DMS79 (cell line): ENCODE measurements around the gene RPSA.
A peak's percentile ranks its signal among the peaks of the same experiment; 100 is the strongest.
"Not testable (repeated sequence)": the region's sequence is repeated elsewhere in the genome, so short reads cannot be mapped to it uniquely, and the experiment has no call there.

Experiments used
- DNase-seq: peaks from one replicate; lab custom pipeline; 2025; lab: John Stamatoyannopoulos, UW

The RPSA gene

DNA sequence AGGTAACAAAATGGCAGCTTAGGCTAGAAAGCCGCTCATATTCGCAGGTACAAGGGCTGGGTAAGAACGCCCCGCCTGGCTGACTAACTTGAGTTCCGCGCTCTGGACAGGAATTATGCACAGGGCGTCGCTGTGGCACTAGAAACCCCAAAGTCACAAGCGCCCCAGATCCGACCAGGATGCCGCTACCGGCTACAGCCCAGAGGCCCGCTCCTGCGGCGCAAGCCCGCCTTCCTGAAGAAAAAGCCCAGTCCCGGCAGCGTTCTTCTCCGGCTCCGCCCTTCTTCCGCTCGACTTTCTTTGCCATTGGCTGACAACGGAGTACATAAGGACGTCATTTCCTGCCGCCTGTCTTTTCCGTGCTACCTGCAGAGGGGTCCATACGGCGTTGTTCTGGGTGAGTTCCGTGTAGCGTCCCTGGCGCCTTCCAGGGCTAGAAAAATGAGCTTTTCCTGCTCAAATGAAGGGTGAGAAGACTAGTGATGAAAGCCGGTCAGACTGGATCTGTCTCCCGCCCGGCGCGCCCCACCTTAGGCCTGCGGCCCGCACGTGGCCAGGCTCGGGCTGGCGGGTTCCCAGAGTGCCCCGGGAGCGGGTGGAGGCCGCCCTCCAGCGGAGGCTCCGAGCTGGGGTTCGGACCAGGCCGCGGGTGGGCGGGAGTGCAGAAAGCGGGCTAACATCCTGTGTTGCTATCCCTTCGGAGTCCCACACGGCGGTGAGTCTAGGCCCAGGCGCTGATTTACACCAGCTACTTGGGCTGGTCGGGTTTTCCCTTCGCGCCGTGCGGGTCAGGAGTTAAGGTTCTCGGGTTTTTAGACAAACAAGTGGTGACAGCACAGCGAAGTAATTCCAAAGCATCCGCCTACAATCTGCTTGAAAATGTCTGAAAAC lies at the start of gene RPSA:
RPSA (plus strand) TSS at position 353 of the 891 bp plus-strand sequence. CDS start 934 bp downstream, outside the sequence.
- peak; percentile 77 for DNase-seq

DNA sequence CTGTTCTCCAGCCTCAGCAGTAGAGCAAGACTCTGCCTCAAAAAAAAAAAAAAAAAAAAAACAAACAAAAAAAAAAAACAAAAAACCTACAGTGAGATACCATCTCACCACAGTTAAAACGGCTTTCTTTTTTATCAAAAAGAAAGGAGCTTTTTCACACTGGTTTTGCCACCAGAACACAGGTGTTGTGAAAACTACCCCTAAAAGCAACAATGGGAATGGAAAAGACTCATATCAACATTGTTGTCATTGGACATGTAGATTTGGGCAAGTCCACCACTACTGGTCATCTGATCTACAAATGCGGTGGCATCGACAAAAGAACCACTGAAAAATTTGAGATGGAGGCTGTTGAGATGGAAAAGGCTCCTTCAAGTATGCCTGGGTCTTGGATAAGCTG lies 48.2 kb upstream of the RPSA start:
- no peak for DNase-seq

DNA sequence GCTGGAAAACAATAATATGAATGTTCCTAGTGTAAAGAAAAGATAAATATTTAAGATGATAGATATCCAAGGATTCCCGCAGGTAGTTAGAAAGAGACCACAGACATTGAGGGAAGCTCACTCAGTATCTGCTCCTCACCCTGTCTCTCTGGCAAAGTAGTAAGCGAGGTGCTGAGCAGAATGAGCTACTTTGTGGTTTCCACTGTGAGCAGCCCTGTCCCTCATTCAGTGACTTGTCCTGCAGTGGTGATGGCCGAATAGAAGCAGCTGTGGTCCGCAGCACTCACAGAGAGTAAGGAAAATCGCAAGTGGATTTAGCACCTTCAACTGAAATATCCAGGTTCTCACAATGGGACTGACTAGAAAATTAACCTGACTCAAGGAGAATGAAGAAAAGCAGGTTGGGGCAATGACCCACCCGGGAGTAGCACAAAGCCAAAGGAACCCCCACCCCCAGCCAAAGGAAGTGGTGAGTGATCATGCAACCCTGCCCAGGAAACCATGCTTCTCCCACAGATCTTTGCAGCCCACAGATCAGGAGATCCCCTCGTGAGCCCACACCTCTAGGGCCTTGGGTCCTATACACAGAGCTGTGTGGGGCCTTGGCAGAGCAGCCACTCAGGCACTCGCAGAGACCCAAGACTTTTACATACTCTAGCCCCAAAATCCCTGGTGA lies 45.1 kb upstream of the RPSA start:
- DNase-seq, result no peak

DNA sequence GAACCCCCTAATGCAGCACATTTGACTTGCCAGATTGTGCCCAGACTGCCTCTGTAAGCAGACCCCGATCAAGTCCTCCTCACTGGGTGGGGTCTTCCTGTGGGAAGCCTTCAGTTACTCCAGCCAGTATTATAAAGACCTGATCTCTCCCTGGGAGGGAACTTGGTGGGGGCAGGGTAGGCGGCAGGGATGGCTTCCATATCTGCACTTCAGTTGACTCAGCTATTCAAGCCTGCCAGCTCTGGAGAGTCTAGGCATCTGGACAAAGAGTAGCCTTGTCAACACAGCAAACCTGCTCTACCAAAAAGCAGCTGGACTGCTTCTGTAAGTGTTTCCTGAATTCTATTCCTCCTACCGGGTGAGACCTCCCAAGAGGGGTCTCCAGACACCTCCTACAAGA lies 44.3 kb upstream of the RPSA start:
- peak; percentile 84 for DNase-seq

DNA sequence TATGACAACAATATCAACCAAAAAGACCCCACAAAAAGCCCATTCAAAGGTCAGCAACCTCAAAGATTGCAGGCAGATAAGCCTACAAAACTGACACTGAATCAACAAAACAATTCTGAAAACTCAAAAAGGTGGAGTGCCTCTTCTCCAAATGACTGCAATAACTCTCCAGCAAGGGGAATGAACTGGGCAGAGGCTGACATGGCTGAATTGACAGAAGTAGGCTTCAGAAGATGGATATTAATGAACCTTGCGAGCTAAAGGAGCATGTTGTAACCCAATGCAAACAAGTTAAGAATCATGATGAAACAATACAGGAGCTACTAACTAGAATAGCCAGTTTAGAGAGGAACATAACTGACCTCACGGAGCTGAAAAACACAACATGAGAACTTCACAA lies 43.7 kb upstream of the RPSA start:
- peak; percentile 86 for DNase-seq

DNA sequence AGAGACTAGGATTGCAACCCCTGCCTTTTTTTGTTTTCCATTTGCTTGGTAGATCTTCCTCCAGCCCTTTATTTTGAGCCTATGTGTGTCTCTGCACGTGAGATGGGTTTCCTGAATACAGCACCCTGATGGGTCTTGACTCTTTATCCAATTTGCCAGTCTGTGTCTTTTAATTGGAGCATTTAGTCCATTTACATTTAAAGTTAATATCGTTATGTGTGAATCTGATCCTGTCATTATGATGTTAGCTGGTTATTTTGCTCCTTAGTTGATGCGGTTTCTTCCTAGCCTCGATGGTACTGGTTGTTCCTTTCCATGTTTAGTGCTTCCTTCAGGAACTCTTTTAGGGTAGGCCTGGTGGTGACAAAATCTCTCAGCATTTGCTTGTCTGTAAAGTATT lies 36.1 kb upstream of the RPSA start:
- not testable (repeated sequence) for DNase-seq

DNA sequence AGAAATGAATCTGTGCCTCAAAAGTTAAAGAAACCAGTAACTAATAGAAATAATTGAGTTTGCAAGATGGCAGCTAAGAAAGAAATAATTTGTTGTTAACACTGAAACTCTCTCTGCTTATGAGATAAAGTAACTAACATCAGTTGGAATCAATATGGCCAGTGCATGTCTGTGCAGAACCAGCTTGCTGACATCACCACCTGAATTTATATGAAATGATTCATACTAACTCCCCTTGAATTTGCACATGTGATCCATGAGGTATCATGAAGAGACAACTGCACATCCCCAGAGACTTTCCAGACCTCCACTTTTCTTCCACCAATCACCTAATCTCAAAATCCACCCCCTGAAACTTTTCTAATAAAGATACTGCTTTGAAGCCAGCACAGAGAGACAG lies 33.7 kb upstream of the RPSA start:
- no peak for DNase-seq

DNA sequence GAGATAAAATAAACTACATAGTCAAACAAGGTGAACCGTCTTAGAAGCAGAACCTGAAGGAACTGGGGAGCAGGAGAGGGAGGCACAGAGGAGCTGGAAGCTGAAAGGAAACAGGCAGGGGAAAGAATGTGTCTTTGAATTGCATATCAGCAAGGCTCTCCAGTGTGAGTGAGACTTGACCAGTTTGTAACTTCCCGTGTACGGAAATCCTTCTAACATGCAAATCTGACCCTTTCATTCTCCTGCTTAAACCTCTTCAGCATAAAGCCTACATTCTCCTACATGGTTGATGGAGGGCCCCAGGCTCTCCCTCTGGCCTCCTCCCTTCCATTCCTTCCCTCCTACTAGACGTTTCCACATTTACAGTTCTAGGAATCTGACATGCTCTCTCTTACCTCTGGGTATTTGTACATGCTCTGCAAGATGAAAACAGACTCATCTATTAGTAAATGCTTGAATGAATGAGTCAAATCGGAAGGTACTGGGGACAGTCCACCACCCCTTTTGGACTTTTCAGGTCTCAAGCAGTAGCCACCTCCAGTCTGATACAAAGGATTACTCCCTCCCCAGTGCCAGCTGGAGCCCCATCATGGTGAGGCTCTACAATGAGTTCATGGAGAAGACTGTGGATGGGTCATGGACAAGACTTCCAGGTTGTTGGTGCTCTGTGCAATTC lies 29.4 kb upstream of the RPSA start:
- DNase-seq, result no peak

DNA sequence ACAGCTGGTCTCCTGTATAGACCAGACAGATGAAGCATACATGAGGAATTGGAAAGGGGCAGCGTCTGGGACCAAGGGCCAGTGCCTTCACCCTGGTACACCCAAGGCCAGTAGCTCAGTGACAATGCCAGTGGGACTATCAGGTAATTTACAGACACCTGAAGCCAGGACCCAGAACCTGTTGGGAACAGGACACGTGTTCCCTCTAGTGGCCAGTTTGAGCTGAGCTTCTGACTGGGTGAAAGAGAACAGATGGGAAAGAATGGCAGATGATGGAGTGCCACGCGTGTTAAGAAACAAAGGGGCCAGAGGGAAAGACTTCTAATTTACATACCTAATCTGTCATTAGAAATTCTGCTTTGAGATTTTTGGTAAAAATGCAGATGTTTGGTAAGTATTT lies 28.4 kb upstream of the RPSA start:
- no peak for DNase-seq

DNA sequence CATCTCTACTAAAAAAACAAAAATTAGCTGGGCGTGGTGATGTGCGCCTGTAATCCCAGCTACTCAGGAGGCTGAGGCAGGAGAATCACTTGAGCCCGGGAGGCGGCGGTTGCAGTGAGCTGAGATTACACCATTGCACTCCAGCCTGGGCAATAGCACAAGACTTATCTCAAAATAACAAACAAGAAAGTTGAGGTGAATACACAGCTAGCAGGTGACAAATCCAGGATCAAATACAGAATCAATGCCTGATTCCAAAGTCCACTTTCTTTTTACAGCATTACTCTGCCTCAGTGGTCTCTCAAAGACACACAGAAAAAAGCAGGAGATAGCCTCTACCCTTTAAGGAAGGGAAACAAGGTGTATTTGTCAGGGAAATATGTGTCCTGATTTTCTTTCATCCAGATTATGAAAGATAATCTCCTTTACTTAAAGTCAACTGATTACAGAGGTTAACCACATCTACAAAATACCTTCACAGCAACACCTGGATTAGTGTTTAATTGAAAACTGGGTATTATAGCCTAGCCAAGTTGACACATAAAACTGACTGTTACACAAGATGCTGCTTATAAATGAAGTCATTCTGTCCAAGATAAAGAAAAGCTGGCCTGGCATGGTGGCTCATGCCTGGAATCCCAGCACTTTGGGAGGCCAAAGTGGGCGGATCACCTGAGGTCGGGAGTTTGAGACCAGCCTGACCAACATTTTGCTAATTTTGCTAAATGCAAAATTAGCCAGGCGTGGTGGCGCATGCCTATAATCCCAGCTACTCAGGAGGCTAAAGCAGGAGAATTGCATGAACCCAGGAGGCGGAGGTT lies 27.4 kb upstream of the RPSA start:
- DNase-seq, result no peak

DNA sequence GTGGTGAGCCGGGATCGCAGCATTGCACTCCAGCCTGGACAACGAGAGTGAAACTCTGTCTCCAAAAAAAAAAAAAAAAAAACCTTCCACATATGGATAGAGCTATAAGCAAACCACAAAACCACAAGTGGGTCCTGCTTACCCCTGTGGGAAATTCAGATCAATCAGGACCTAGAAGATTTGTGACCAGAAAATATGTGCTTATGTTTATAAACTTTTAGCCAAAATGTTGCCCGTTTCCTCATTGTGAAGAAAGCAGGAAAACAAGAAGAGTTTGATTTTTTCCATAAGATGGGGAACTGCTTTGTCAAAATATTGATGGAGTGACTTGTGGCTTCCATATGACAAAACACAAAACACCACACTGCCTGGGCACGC lies 26.8 kb upstream of the RPSA start:
- DNase-seq, result no peak

DNA sequence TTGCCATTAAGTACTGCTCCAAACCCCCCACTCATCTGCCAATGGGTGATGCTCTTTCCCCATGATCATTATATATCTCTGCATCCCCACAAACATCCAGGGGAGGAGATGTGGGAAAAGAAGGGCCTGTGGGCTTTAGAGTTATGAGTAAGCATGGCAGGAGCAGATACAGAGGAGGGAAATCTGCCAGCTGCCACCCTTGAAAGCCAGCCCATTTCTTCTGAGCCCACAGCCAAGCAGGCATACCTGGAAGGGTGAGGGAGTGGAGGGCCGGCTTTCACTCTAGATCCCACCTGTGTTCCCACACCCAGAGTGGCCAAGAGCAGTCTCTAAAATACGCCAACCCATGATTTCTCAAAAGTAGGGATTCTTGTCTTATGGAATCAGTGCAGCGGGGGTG lies 25.1 kb upstream of the RPSA start:
- no peak for DNase-seq

DNA sequence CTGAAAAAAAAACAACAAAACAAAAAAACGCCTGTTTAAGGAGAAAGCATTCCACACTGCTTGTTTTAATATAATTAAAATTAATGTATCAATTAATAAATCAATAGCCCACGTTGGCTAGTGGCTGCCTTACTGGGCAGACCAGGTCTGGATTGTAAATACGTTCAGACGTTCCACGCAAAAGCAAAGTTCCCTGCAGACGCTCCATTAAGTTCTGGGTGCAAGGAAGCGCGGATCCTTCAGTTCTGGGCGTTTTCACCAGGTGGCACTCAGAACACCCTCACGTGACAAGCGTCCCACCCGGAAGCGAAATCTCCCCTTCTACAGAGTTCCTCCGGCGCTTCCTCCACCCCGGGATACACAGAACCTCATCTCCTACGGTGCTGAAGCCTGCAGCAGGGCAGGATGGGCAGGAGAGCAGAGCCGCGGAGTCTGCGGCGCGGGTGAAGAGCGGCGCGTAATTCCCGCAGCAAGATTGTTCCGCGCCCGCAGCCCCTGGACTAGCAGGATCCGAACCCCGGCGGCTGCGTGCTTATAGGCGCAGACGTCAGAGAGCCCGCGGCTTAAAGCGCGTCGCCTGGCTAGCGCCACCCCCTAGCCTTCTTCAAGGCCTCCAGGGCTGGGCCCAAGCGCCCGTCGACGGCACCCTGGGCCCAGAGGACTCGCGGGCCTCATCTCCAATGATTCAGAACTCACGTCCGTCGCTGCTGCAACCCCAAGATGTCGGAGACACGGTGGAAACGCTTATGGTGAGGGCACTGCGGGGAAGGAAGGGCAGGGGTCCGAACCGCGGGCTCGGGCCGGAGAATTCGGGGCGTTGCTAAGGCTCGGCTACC lies 23.3 kb upstream of the RPSA start, which contains the start of gene SLC25A38:
SLC25A38 (plus strand) TSS at position 326 of the 836 bp plus-strand sequence; CDS start at position 681, 355 bp downstream.
- no peak for DNase-seq

DNA sequence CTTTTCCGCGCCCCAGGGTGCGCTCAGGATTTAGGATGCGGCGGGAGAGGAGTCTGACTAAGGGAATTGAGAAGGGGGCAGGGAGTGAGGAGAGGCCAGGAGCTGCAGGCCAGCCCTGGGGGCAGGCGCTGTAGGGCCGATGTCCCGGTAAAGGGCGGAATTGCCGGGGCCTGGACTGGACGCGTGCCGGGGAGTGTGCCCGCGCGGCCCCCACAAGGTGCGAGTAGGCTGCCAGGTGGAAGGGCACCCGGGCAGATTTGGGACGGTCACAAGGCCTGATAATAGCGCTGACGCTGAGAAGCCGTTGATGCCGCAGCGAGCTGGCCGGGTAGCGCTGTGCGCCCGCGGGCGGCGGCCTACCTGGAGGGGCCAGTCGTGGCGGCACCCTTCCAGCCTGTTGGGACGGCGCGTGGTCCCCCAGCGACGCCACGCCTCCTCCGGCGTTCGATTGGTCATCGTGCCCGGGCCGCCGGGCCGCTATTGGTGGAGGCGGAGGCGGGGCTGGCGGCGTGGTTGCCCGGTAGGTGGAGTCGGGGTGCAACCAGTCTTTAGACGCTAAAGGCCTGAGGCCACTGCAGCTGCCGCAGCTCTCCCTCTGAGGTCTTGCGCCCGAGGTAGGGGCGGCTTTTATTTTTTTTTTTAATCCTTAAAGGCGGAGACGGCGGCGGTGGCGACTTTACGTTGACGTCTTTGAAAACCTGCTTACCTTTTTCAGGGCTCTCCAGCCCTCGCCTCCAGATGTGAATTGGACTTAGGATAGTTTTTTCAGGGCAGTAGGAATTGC lies 22.4 kb upstream of the RPSA start:
- no peak for DNase-seq

DNA sequence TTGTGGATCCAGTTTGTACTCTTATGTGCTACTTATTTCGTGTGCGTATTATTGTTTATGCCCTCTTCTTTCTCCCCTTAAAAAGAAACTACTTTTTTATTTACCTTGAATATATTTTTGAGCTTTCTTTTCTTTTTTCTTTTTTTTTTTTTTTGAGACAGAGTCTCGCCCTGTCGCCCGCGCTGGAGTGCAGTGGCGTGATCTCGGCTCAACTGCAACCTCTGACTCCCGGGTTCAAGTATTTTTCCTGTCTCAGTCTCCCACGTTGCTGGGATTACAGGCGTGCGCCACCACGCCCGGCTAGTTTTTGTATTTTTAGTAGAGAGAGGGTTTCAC lies 21.9 kb upstream of the RPSA start:
- DNase-seq, result no peak

DNA sequence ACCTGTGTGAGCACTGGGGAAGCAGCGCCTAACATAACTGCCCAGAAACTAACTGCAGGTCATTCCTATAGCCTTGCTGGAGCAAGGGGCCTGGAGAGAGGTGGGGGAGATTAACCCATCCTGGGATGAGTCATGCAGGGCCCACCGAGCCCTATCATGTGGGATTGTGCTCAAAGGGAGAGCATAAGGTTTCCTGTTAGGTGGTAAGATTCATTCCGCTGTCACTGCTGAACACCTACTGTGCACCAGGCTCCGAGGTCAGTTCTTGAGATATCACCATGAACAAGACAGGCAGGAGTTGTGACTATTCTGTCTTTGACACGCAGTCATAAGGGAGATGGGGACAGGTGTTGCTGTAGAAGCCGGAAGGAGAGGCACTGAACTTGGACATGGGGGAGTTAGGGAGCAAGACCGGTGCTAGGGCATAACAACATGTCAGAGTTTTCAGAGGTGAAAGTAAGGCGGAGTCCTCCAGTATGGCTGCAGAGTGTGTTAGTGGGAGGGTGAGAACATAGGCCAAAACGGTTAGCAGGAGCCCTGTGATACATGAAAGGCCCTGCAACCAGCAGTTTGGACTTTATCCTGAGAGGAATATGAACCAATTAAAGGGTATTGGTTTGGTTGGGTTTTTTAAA lies 20.9 kb upstream of the RPSA start:
- no peak for DNase-seq

DNA sequence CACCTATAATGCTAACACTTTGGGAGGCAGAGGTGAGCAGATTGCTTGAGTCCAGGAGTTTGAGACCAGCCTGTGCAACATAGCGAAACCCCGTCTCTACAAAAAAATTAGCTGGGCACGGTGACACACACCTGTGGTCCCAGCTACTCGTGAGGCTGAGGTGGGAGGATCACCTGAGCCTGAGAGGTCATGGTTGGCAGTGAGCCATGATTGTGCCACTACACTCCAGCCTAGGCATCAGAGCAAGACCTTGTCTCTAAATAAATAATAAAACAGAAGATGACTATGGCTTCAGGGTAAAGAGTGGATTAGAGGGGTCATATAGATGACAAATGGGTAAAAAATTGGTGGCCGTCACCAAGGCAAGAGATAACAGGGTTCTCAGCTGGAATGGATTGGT lies 20.2 kb upstream of the RPSA start:
- DNase-seq, result no peak

DNA sequence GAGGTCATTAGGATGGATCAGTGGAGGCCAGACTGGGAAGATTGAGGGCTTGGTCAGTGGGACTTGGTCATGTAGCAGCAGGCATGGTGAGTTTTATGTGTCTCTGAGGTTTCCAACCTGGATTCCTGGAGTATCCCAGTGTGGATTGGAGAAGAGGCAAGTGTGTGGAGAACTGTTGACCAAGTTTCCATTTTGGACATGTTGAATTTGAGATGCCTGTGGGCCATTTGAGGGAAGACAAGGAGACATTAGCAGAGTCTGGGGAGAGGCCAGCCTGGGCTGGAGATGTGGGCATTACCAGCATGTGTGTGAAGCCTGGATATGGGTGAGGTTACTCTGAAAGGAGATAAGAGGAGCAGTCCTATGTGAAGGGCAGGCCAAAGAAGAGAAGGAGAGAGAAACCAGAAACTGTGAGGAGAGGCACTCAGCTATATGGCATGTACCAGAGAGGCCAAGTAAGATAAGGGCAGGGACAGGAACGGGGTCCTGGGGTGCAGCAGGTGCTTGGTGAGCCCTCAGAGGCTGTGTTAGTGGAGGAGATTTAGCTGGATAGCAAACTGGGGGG lies 19.0 kb upstream of the RPSA start:
- no peak for DNase-seq

DNA sequence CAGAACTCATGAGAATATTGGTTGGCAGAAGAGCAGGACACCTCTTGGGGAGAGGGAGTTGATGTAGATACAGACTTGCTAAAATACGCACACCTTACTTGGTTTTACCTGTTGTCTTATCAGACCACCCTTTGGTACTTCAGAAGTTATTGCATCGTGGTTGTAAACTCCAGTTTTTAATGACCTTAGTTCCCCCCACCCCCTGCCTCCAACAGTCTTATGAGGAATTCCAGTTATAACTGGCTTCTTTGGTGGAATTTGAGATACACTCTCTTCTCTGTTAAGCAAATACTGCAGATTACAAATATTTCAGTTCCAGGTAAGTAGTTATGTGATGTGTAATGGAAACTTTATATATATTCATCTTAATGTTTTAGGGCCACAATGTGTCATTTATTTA lies 18.4 kb upstream of the RPSA start:
- DNase-seq, result no peak
